Caco-2 (cell line): Measurements from ENCODE around the gene CCDC14. TPM values are rescaled to one million over a fixed set of nuclear protein-coding genes. Genes with fewer than 3 reads are reported as not detected.
"Not testable (repeated sequence)": the region's sequence is repeated elsewhere in the genome, so short reads cannot be mapped to it uniquely, and the experiment has no call there.

Source experiments
- Bru-seq: library from RNA; stranded (reverse); fragments of 400-500 nt; gene quantifications from one replicate; lab custom pipeline; 2021; lab: Mats Ljungman, UMichigan
- BruChase-seq, 2 experiments: library from RNA; stranded (reverse); fragments of 400-500 nt; gene quantifications; one replicate each; lab custom pipeline; 2021; lab: Mats Ljungman, UMichigan
- BruUV-seq: library from RNA; stranded (reverse); fragments of 400-500 nt; replicated peaks from 2 replicates; lab custom pipeline; 2021; lab: Mats Ljungman, UMichigan
- CTCF ChIA-PET: fragments of 300-600 bp; sonication (Branson Sonifier 250); formaldehyde crosslinking; loops from one replicate; lab custom pipeline; 2022; ENCODE audit warnings: antibody characterized with exemption; lab: Charles Lee
- POLR2A ChIA-PET: fragments of 300-600 bp; sonication (Branson Sonifier 250); formaldehyde crosslinking; loops from one replicate; lab custom pipeline; 2022; ENCODE audit warnings: antibody characterized with exemption; lab: Charles Lee
- DNase-seq, 2 experiments: peaks; one replicate each; pipeline versions ENCODE4 v3.0.0 to v3.0.0-alpha.2; 2020 to 2022
- H3K27me3 ChIP-seq: replicated peaks from 2 replicates; pipeline ENCODE4 v1.6.0; 2011; ENCODE audit warnings: low read length; ENCODE audit not compliant: control insufficient read depth, insufficient read depth
- H3K36me3 ChIP-seq: 2 replicates; pipeline ENCODE4 v1.5.1; 2011; ENCODE audit warnings: low read length; ENCODE audit not compliant: control insufficient read depth, insufficient read depth
- H3K4me1 ChIP-seq: fragments of 250-450 bp; sonication (Bioruptor Pico); 2 replicates; pipeline ENCODE4 v1.5.1; 2020; ENCODE audit warnings: mild to moderate bottlenecking
- H3K4me3 ChIP-seq: 2 replicates; pipeline ENCODE4 v1.5.1; 2011; ENCODE audit warnings: low read depth, mild to moderate bottlenecking, control low read depth, low read length
- H3K9me3 ChIP-seq: fragments of 250-450 bp; sonication (Bioruptor Pico); 2 replicates; pipeline ENCODE4 v1.5.1; 2020; ENCODE audit warnings: mild to moderate bottlenecking, moderate library complexity
- H3K27ac Mint-ChIP-seq: one replicate; pipeline ENCODE4 v1.8.0; 2022; ENCODE audit warnings: mixed read lengths; ENCODE audit not compliant: unreplicated experiment
- H3K27me3 Mint-ChIP-seq: one replicate; pipeline ENCODE4 v1.8.0; 2022; ENCODE audit warnings: mixed read lengths; ENCODE audit not compliant: insufficient read depth, unreplicated experiment
- H3K36me3 Mint-ChIP-seq: one replicate; pipeline ENCODE4 v1.8.0; 2022; ENCODE audit warnings: mild to moderate bottlenecking, mixed read lengths; ENCODE audit not compliant: insufficient read depth, unreplicated experiment
- H3K4me1 Mint-ChIP-seq: one replicate; pipeline ENCODE4 v1.8.0; 2022; ENCODE audit warnings: low read depth, mixed read lengths; ENCODE audit not compliant: unreplicated experiment
- H3K4me3 Mint-ChIP-seq: one replicate; pipeline ENCODE4 v1.8.0; 2022; ENCODE audit warnings: mild to moderate bottlenecking, moderate library complexity, mixed read lengths; ENCODE audit not compliant: unreplicated experiment
- H3K9me3 Mint-ChIP-seq: one replicate; pipeline ENCODE4 v1.8.0; 2022; ENCODE audit warnings: mixed read lengths; ENCODE audit not compliant: unreplicated experiment
- intact Hi-C: fragments of 100-400 bp; cut with micrococcal nuclease; formaldehyde crosslinking; loops from one replicate; pipeline ENCODE4 v1.10.0; 2022; ENCODE audit not compliant: unreplicated experiment
- long read RNA-seq: library from polyadenylated mRNA; stranded (forward); transcript quantifications from one replicate; pipeline ENCODE4 v2.0.0, GENCODE V29; 2022
- total RNA-seq: library from RNA; stranded (reverse); gene quantifications from 2 replicates; pipeline ENCODE4 v1.2.3, GENCODE V29; 2022
- TF ChIP-seq, protein P1 (sequence below), 2 experiments: fragments of 200-600 bp in 1 of 2; IDR thresholded peaks; 1 replicate in 1 of 2; 2 replicates in 1 of 2; pipeline versions ENCODE4 v1.5.1 to v1.8.0; 2011 to 2022; ENCODE audit warnings: antibody characterized with exemption in 1 of 2, control low read depth in 1 of 2, inconsistent platforms in 1 of 2, low read depth in 1 of 2, low read length in 1 of 2, mild to moderate bottlenecking in 1 of 2, moderate library complexity in 1 of 2; ENCODE audit not compliant: insufficient read depth in 1 of 2, severe bottlenecking in 1 of 2, unreplicated experiment in 1 of 2

The CCDC14 gene, protein sequence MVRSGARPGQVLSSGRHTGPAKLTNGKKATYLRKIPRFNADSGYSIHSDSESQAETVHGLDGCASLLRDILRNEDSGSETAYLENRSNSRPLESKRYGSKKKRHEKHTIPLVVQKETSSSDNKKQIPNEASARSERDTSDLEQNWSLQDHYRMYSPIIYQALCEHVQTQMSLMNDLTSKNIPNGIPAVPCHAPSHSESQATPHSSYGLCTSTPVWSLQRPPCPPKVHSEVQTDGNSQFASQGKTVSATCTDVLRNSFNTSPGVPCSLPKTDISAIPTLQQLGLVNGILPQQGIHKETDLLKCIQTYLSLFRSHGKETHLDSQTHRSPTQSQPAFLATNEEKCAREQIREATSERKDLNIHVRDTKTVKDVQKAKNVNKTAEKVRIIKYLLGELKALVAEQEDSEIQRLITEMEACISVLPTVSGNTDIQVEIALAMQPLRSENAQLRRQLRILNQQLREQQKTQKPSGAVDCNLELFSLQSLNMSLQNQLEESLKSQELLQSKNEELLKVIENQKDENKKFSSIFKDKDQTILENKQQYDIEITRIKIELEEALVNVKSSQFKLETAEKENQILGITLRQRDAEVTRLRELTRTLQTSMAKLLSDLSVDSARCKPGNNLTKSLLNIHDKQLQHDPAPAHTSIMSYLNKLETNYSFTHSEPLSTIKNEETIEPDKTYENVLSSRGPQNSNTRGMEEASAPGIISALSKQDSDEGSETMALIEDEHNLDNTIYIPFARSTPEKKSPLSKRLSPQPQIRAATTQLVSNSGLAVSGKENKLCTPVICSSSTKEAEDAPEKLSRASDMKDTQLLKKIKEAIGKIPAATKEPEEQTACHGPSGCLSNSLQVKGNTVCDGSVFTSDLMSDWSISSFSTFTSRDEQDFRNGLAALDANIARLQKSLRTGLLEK
- total RNA-seq (41.7 and 43.5 TPM in 2 replicates), Bru-seq, nascent RNA (percentile 84 among the genes with signal in this experiment), BruChase-seq, experiment 1, labeled RNA remaining after a 2-hour chase (percentile 91 among the genes with signal in this experiment), BruChase-seq, experiment 2, labeled RNA remaining after a 6-hour chase (percentile 87 among the genes with signal in this experiment)
- long read RNA-seq, partial matches to known transcripts, result 3 of 21 reads
- long read RNA-seq, other reads (novel, unspliced or antisense), result 14 of 21 reads

DNA sequence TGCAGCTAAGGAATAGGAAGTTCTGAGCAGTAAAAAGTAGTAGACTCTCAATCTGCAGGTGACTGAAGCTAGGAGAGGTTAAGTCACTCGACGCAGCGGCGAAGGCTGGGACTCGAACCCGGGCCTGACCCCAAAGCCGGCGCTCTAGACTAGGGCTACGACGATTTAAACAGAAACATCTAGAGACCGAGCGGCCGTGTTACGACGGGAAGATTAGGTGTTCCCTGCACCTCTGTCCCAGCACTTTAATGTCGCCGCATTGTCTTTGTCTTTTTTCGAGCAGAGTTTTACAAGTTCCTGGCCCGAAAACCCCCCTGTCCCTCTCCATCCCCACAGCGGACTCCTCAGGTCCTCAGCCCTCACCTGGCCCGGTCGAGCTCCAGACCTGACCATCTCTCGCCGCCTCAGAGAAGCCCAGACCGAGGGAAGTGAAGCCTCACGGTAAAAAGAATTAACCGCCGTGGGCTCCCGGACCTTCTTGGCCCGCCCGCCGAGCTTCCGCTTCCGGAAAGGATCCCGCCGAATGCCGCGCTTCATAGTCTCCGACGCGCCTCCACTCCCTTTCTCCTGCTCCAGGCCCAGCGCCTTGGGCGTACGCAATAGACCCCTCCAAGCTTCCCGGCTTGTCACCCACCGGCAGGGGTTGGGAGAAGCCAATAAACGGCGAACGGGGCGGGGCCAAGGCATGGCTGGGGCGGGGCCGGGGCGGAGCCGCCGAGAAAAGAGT is at the start of gene CCDC14:
CCDC14 (minus strand) TSS at position 449 of the 727 bp plus-strand sequence; CDS start at position 393, 56 bp downstream.
- BruUV-seq, result no TSS peak
- Histone ChIP-seq H3K4me1 (no peaks in the 10 kb centered on the region), H3K27me3 (no peaks in the 10 kb centered on the region), H3K36me3 (no peaks in the 10 kb centered on the region), H3K9me3 (no peaks in the 10 kb centered on the region), H3K4me3 (peak within 1 kb of the TSS; percentile 66)
- ChIA-PET POLR2A (interaction anchor here (0.6 to 0.8 kb wide), 2 partner anchors 156 to 348 kb away, joined by 3 to 11 read pairs; no protein-coding TSS in a partner anchor), CTCF (interaction anchor here (0.6 to 1.5 kb wide), 8 partner anchors 15 to 755 kb away, joined by 3 to 10 read pairs (median 3); partner anchors contain the start of gene KALRN)
- peak; percentile 95 to 98 for DNase-seq
- TF ChIP-seq, protein P1, sequence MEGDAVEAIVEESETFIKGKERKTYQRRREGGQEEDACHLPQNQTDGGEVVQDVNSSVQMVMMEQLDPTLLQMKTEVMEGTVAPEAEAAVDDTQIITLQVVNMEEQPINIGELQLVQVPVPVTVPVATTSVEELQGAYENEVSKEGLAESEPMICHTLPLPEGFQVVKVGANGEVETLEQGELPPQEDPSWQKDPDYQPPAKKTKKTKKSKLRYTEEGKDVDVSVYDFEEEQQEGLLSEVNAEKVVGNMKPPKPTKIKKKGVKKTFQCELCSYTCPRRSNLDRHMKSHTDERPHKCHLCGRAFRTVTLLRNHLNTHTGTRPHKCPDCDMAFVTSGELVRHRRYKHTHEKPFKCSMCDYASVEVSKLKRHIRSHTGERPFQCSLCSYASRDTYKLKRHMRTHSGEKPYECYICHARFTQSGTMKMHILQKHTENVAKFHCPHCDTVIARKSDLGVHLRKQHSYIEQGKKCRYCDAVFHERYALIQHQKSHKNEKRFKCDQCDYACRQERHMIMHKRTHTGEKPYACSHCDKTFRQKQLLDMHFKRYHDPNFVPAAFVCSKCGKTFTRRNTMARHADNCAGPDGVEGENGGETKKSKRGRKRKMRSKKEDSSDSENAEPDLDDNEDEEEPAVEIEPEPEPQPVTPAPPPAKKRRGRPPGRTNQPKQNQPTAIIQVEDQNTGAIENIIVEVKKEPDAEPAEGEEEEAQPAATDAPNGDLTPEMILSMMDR (IDR thresholded peaks at IDR 0.05; ENCODE audit: insufficient read depth in 1 of 2, low read depth in 1 of 2, low read length in 1 of 2, severe bottlenecking in 1 of 2, unreplicated experiment in 1 of 2), result no peak
- Mint-ChIP-seq H3K27ac (peak within 1 kb of the TSS; percentile 95), H3K9me3 (no peaks in the 10 kb centered on the region), H3K4me1 (no peaks in the 10 kb centered on the region), H3K36me3 (peaks cover 12% of the 10 kb centered on the region), H3K4me3 (peak within 1 kb of the TSS; percentile 90), H3K27me3 (no peaks in the 10 kb centered on the region)
- intact Hi-C loops, result no loop called here

DNA sequence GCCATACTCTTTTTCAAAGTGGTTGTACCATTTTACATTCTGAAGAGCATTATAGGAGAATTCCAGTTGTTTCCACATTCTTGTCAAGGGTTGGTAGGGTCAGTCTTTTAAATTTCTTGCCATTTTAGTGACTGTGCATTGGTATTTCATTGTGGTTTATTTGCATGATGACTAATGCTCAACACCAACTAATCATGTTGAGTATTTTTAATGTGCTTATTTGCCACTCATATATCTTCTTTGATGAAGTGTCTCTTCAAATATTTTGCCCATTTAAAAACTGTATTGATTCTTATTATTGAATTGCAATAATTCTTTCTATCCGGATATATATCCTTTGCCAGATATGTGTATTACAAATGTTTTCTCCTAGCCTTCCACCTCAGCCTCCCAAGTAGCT is 47.3 kb upstream of the CCDC14 start:
- POLR2A ChIA-PET, DNase-seq, H3K9me3 Mint-ChIP-seq, H3K4me3 Mint-ChIP-seq, H3K4me1 ChIP-seq, H3K9me3 ChIP-seq, H3K4me1 Mint-ChIP-seq, H3K36me3 Mint-ChIP-seq, intact Hi-C loops, BruUV-seq, H3K27me3 ChIP-seq, H3K36me3 ChIP-seq, CTCF ChIA-PET, H3K27ac Mint-ChIP-seq, H3K4me3 ChIP-seq: not testable (repeated sequence)
- peaks cover 14% of the 10 kb centered on the region for H3K27me3 Mint-ChIP-seq

GRCh38 chr3:124007186-124007585 is 46.2 kb upstream of the CCDC14 start:
- Histone ChIP-seq H3K27me3 (no peaks in the 10 kb centered on the region), H3K36me3 (no peaks in the 10 kb centered on the region), H3K4me3 (no peak overlapping the region), H3K9me3 (no peaks in the 10 kb centered on the region), H3K4me1 (no peaks in the 10 kb centered on the region)
- Mint-ChIP-seq H3K9me3 (no peaks in the 10 kb centered on the region), H3K4me3 (no peak overlapping the region), H3K27me3 (peaks cover 20% of the 10 kb centered on the region), H3K4me1 (no peaks in the 10 kb centered on the region), H3K27ac (no peak overlapping the region), H3K36me3 (no peaks in the 10 kb centered on the region)
- POLR2A ChIA-PET, result no interaction called here
- TF ChIP-seq, protein P1 (IDR thresholded peaks at IDR 0.05; ENCODE audit: insufficient read depth in 1 of 2, low read depth in 1 of 2, low read length in 1 of 2, severe bottlenecking in 1 of 2, unreplicated experiment in 1 of 2), result no peak
- CTCF ChIA-PET, result interaction anchor here (0.6 kb wide), 1 partner anchor 1206 kb away, joined by 3 read pairs; no protein-coding TSS in a partner anchor
- intact Hi-C loops, result no loop called here
- BruUV-seq, result no TSS peak
- DNase-seq, result no peak

DNA sequence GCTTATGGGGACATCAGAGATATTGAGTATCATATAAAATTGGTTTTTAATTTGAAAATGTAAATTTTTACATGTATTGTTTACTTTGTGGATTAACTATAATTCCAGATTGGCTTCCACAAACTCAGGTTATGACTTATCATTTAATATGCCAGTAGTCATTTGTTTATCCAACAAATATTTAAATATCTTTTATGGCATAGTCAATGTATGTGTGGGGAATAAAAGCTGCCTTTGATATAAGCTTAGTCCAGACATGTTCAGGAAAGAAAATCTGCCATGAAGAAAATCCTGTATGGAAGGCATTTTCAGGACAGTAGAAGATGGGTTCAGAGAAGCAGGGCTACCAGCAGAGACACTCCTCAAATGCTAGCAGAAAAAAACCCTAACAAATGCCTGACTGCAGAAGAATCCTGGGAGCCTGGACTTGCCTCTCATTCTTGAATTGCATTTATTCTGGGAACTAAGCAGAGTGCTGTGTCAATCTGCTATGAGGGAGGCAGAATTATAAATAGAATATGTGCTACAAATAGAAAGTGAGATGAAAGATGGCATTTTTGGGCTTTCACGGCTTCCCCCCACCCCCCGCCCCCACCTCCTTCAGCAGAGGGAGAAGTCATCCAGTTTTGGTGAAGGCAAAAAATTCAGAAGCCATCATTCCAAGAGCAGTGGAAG is 41.5 kb upstream of the CCDC14 start:
- H3K36me3 Mint-ChIP-seq, H3K36me3 ChIP-seq, H3K4me1 ChIP-seq, intact Hi-C loops, CTCF ChIA-PET, H3K9me3 ChIP-seq, H3K4me3 Mint-ChIP-seq, H3K4me3 ChIP-seq, H3K27ac Mint-ChIP-seq, H3K4me1 Mint-ChIP-seq, POLR2A ChIA-PET, DNase-seq, BruUV-seq, H3K27me3 ChIP-seq, H3K9me3 Mint-ChIP-seq: not testable (repeated sequence)
- H3K27me3 Mint-ChIP-seq, result peaks cover 29% of the 10 kb centered on the region
